T-helper 2 cell (primary cell): ENCODE results near the gene PCNX3.
A peak's percentile ranks its signal among the peaks of the same experiment; 100 is the strongest.
"Not testable (repeated sequence)": the region's sequence is repeated elsewhere in the genome, so short reads cannot be mapped to it uniquely, and the experiment has no call there.

Source experiments
- DNase-seq, 5 experiments: peaks; one replicate each; pipeline versions ENCODE4 v3.0.0 to v3.0.0-alpha.2; 2012 to 2022

PCNX3 gene

GRCh38 chr11:65621460-65621859 lies 5.9 kb downstream of the PCNX3 start:
- no peak for DNase-seq

- no peak for DNase-seq
Observed at GRCh38 chr11:65622011-65622410, 6.4 kb downstream of the PCNX3 start.

GRCh38 chr11:65623177-65623576 lies 7.6 kb downstream of the PCNX3 start:
- DNase-seq, result no peak

- DNase-seq, result no peak
Observed at GRCh38 chr11:65623852-65624616, 8.5 kb downstream of the PCNX3 start.

GRCh38 chr11:65624931-65625627 lies 9.5 kb downstream of the PCNX3 start:
- no peak for DNase-seq

- DNase-seq, result peak in 3 of 5 experiments; percentile 42 to 64 (median 46)
Observed at GRCh38 chr11:65625628-65626342, 10.2 kb downstream of the PCNX3 start.

- no peak for DNase-seq
Observed at GRCh38 chr11:65627202-65627601, 11.6 kb downstream of the PCNX3 start.

GRCh38 chr11:65629579-65629978 lies 14.0 kb downstream of the PCNX3 start:
- DNase-seq, result no peak

GRCh38 chr11:65630215-65630614 lies 14.6 kb downstream of the PCNX3 start:
- no peak for DNase-seq

GRCh38 chr11:65633390-65634108 lies 18.0 kb downstream of the PCNX3 start:
- DNase-seq, result peak in 1 of 5 experiments; percentile 58

- DNase-seq, result no peak
Observed at GRCh38 chr11:65634109-65634436, 18.5 kb downstream of the PCNX3 start.

GRCh38 chr11:65634440-65634839 lies 18.9 kb downstream of the PCNX3 start:
- no peak for DNase-seq

- DNase-seq, result no peak
Observed at GRCh38 chr11:65634905-65635731, 19.5 kb downstream of the PCNX3 start.

- DNase-seq, result no peak
Observed at GRCh38 chr11:65636108-65637031, 20.8 kb downstream of the PCNX3 start.

GRCh38 chr11:65637032-65637557 lies 21.5 kb downstream of the PCNX3 start:
- DNase-seq, result no peak

- DNase-seq, result peak; percentile 59 to 77 (median 71)
Observed at GRCh38 chr11:65637794-65638419, 22.3 kb downstream of the PCNX3 start, which contains the start of gene SIPA1. Gene SIPA1 (plus strand): TSS chr11:65638101. CDS start chr11:65640922, 2,821 bp downstream.

- DNase-seq, result not testable (repeated sequence)
Observed at GRCh38 chr11:65639228-65639597, 23.6 kb downstream of the PCNX3 start.

GRCh38 chr11:65639623-65640482 lies 24.3 kb downstream of the PCNX3 start:
- peak in 3 of 5 experiments; percentile 69 to 97 (median 92) for DNase-seq
